Endodermal cell (in vitro differentiated cells): ENCODE results near the gene LYSMD2. TPM values are rescaled to one million over a fixed set of nuclear protein-coding genes. Genes with fewer than 3 reads are reported as not detected.

ENCODE experiments used
- DNase-seq: peaks from one replicate; pipeline ENCODE4 v3.0.0-alpha.2; 2017
- H3K27ac ChIP-seq: 2 replicates; pipeline ENCODE4 v1.5.1; 2013; ENCODE audit warnings: mild to moderate bottlenecking, low read depth, low read length, moderate library complexity
- H3K27me3 ChIP-seq: 2 replicates; pipeline ENCODE4 v1.6.1; 2013; ENCODE audit warnings: mild to moderate bottlenecking, low read length, moderate library complexity; ENCODE audit not compliant: insufficient read depth, control insufficient read depth, poor library complexity, severe bottlenecking
- H3K36me3 ChIP-seq: 2 replicates; pipeline ENCODE4 v1.7.0; 2013; ENCODE audit warnings: mild to moderate bottlenecking, low read length, moderate library complexity; ENCODE audit not compliant: control insufficient read depth, insufficient read depth
- H3K4me1 ChIP-seq: one replicate; pipeline ENCODE4 v1.7.0; 2013; ENCODE audit warnings: low read length; ENCODE audit not compliant: control insufficient read depth, insufficient read depth
- H3K4me3 ChIP-seq: 2 replicates; pipeline ENCODE4 v1.5.1; 2013; ENCODE audit warnings: mild to moderate bottlenecking, low read length, moderate library complexity
- H3K9ac ChIP-seq: 2 replicates; pipeline ENCODE4 v1.6.1; 2013; ENCODE audit warnings: mild to moderate bottlenecking, low read length, moderate library complexity; ENCODE audit not compliant: poor library complexity, severe bottlenecking; ENCODE audit errors: extremely low read depth
- H3K9me3 ChIP-seq: 2 replicates; pipeline ENCODE4 v1.6.1; 2013; ENCODE audit warnings: mild to moderate bottlenecking, low read length, moderate library complexity; ENCODE audit not compliant: control insufficient read depth
- H3K27ac Mint-ChIP-seq: 2 replicates; pipeline ENCODE4 v1.8.0; 2020; ENCODE audit warnings: mixed read lengths
- H3K27me3 Mint-ChIP-seq: 2 replicates; pipeline ENCODE4 v1.8.0; 2021; ENCODE audit warnings: mild to moderate bottlenecking, mixed read lengths; ENCODE audit not compliant: insufficient read depth
- H3K36me3 Mint-ChIP-seq: 2 replicates; pipeline ENCODE4 v1.8.0; 2020; ENCODE audit warnings: low read depth, mixed read lengths
- H3K4me1 Mint-ChIP-seq: 2 replicates; pipeline ENCODE4 v1.8.0; 2020; ENCODE audit warnings: mixed read lengths
- H3K4me3 Mint-ChIP-seq: 2 replicates; pipeline ENCODE4 v1.8.0; 2020; ENCODE audit warnings: mild to moderate bottlenecking, moderate library complexity, mixed read lengths
- H3K9me3 Mint-ChIP-seq: 2 replicates; pipeline ENCODE4 v1.8.0; 2020; ENCODE audit warnings: mild to moderate bottlenecking, mixed read lengths
- WGBS, 2 experiments: methylation state at CpG; one replicate each; pipeline versions ENCODE4 v1.1.5 to v1.1.7; 2013; ENCODE audit warnings: missing lambda C conversion rate in 2 of 2, mixed read lengths in 1 of 2; ENCODE audit not compliant: insufficient coverage in 1 of 2, insufficient read length in 1 of 2; 5-methylcytosine and 5-hydroxymethylcytosine counted together
- total RNA-seq, 2 donors: library from RNA; stranded (reverse); fragmentation: NEBNext Ultra II Directional in 1 of 2; extraction: Animal tissue kit (Norgen Biotek cat#: 25700) in 1 of 2; gene quantifications; 2 replicates in 1 of 2; 3 replicates in 1 of 2; pipeline ENCODE4 v1.2.1, GENCODE V29; 2021
- TF ChIP-seq, protein P1 (sequence below): fragments of 200-600 bp; sonication (generic); conservative IDR thresholded peaks from 2 replicates; pipeline ENCODE4 v1.5.0; 2021; ENCODE audit warnings: antibody characterized with exemption, mild to moderate bottlenecking

LYSMD2 gene
- total RNA-seq, 2 donors from 2014 or later: 0.80 to 1.5 TPM

DNA sequence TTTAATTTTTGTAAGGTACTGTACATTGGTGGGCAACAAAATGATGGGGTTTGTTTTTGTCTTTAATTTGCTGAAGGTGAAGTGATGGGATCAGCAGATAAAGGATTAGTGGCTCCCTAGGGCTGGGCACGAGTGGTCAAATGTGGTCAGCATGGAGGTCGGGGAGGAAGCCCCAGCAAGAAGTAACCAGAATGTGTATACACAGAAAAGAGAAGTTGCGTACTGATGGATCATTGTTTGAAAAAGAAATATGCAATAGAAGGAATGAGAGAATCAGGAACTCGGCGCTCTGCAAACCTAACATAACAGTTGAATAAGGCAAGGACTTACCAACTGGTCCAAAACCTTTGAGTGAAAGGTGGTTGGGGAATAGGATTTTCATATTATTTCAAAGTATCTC is 15.4 kb upstream of the LYSMD2 start:
- H3K4me1 ChIP-seq: no peaks in the 10 kb centered on the region
- H3K4me3 ChIP-seq: no peak overlapping the region
- peaks cover 64% of the 10 kb centered on the region for H3K27me3 Mint-ChIP-seq
- H3K27me3 ChIP-seq: peaks cover 83% of the 10 kb centered on the region
- 62 to 70% methylated on average over 4 to 5 of the region's 5 CpGs for WGBS, 2 experiments
- no peaks in the 10 kb centered on the region for H3K4me1 Mint-ChIP-seq
- H3K4me3 Mint-ChIP-seq: no peak overlapping the region
- no peak overlapping the region for H3K27ac Mint-ChIP-seq
- H3K9me3 ChIP-seq: no peaks in the 10 kb centered on the region
- TF ChIP-seq, protein P1, sequence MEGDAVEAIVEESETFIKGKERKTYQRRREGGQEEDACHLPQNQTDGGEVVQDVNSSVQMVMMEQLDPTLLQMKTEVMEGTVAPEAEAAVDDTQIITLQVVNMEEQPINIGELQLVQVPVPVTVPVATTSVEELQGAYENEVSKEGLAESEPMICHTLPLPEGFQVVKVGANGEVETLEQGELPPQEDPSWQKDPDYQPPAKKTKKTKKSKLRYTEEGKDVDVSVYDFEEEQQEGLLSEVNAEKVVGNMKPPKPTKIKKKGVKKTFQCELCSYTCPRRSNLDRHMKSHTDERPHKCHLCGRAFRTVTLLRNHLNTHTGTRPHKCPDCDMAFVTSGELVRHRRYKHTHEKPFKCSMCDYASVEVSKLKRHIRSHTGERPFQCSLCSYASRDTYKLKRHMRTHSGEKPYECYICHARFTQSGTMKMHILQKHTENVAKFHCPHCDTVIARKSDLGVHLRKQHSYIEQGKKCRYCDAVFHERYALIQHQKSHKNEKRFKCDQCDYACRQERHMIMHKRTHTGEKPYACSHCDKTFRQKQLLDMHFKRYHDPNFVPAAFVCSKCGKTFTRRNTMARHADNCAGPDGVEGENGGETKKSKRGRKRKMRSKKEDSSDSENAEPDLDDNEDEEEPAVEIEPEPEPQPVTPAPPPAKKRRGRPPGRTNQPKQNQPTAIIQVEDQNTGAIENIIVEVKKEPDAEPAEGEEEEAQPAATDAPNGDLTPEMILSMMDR: no peak
- no peaks in the 10 kb centered on the region for H3K36me3 Mint-ChIP-seq
- H3K9ac ChIP-seq: no peak overlapping the region
- H3K27ac ChIP-seq: no peak overlapping the region
- no peak for DNase-seq
- H3K9me3 Mint-ChIP-seq: no peaks in the 10 kb centered on the region
- H3K36me3 ChIP-seq: no peaks in the 10 kb centered on the region

DNA sequence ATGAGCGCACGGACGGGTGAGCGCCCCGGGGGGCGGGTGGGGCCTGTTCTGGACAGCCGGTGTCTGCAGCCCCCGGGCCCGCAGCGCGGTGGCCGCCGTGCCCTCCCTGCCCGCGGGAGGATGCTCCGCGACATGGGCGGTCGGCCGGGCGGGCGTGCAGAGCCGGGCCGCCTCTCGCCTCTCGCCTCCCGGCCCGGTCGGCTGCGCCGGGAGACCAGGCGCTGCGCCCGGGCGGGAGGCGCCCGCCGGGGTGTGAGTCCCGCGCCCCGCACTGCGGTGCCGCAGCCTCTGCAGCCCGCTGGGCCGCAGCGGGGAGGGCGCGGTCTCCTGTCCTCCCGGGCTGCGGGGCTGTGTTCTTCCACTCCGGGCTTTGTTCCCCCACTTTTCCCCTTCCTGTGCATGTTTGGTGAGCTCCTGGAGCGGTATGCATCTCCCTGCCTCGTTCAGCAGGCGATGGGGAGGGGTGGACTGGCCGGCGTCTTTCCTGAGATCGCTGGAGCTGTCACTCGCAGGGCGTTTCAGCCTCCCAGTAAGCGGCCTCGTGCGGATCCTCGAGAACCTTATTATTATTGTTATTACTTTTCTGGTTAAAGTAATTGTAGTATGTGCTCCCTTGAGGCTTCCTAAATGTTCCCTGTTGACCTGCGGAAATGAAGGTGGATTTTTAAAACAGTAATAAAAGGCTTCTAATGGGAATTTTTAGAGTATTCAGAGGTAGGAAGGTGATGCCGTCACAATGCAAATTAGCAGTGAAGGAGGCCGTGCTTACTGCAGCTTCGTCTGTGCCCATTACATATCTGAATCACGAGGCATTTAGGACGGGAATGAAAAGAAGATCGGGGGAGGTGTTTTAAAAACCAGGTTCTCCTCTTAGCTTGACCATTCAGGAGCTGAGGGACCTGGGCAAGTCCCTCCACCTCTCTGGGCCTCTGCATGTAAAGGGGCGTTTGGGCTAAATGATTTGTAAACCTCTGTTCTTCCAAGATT is 14.5 kb upstream of the LYSMD2 start:
- Histone ChIP-seq H3K27ac (no peak overlapping the region), H3K4me3 (peak overlapping the region; percentile 79), H3K36me3 (no peaks in the 10 kb centered on the region), H3K9ac (no peak overlapping the region), H3K27me3 (peaks cover 89% of the 10 kb centered on the region), H3K4me1 (no peaks in the 10 kb centered on the region), H3K9me3 (no peaks in the 10 kb centered on the region)
- peak; percentile 76 for DNase-seq
- H3K27ac Mint-ChIP-seq: no peak overlapping the region
- TF ChIP-seq, protein P1: no peak
- H3K4me3 Mint-ChIP-seq: peak overlapping the region; percentile 70
- no peaks in the 10 kb centered on the region for H3K36me3 Mint-ChIP-seq
- H3K9me3 Mint-ChIP-seq: no peaks in the 10 kb centered on the region
- H3K27me3 Mint-ChIP-seq: peaks cover 70% of the 10 kb centered on the region
- no peaks in the 10 kb centered on the region for H3K4me1 Mint-ChIP-seq
- WGBS, 2 experiments: 3 to 5% methylated on average over 30 to 71 of the region's 71 CpGs

DNA sequence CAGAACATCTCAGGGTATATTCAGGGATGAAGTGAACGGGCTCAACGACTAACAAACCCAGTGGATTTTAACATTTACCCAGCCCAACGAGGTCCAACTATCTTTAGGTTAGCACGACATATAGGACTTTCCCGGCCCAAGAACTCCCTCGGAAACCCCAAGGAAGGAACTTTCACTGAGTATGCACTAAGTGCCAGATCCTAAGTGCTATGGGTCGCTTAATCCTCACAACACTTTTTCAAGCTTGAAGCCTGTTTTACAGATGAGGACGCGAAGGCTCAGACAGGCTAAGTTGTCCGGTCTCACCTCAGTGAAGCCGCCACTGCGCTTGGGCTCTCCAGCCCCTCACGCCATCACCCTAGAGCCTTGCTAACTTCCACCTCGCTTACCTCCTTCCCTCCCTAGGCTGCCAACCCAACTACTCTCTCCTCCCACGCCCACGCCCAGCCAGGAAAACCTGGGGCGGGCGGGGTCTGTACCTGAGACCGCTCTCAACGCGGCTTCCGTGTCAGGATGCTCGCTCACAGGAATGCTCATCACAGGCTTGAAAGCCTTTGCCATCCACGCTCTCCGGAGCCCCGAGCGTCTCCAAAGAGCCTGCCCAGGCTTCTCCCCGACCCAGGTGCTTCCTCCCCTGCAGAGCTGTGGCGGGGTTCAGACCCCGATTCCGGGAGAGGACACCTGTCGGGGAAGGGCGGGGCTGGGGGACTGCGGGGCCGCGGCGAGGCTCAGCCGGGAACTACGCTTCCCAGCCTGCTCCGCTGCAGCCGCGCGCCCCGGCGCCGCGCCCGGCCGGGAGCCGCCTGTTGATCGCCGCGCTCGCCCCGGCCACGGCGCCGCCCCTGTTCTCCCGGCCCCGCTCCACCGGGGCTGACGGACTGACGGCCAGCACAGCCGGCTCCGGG is 13.6 kb upstream of the LYSMD2 start, which contains the start of gene TMOD2:
Gene TMOD2, plus strand, starts transcription at position 806 of the 905 bp plus-strand sequence. CDS start 14,845 bp downstream, outside the sequence.
- WGBS, 2 experiments: 6 to 17% methylated on average over 26 to 65 of the region's 65 CpGs
- no peaks in the 10 kb centered on the region for H3K36me3 Mint-ChIP-seq
- no peaks in the 10 kb centered on the region for H3K4me1 Mint-ChIP-seq
- H3K27ac ChIP-seq: no peak within 1 kb of the TSS
- TF ChIP-seq, protein P1: no peak
- H3K9me3 Mint-ChIP-seq: no peaks in the 10 kb centered on the region
- H3K4me3 Mint-ChIP-seq: peak within 1 kb of the TSS; percentile 70
- H3K36me3 ChIP-seq: no peaks in the 10 kb centered on the region
- H3K9me3 ChIP-seq: no peaks in the 10 kb centered on the region
- H3K9ac ChIP-seq: no peak within 1 kb of the TSS
- no peaks in the 10 kb centered on the region for H3K4me1 ChIP-seq
- H3K27ac Mint-ChIP-seq: no peak within 1 kb of the TSS
- peaks cover 86% of the 10 kb centered on the region for H3K27me3 ChIP-seq
- peak within 1 kb of the TSS; percentile 79 for H3K4me3 ChIP-seq
- peaks cover 74% of the 10 kb centered on the region for H3K27me3 Mint-ChIP-seq
- DNase-seq: peak; percentile 83
